Retinal pigment epithelial cell (primary cell): ENCODE results near the gene EWSR1.

Experiments
- DNase-seq: peaks from one replicate; pipeline ENCODE4 v3.0.0-alpha.2; 2010; ENCODE audit warnings: low read depth
- H3K4me3 ChIP-seq: 2 replicates; pipeline ENCODE4 v1.5.1; 2011; ENCODE audit warnings: mild to moderate bottlenecking, low read length, control low read depth, moderate library complexity
- TF ChIP-seq, protein P1 (sequence below): conservative IDR thresholded peaks from 2 replicates; pipeline ENCODE4 v1.5.1; 2011; ENCODE audit warnings: low read depth, low read length, control low read depth, inconsistent platforms

The EWSR1 gene

DNA sequence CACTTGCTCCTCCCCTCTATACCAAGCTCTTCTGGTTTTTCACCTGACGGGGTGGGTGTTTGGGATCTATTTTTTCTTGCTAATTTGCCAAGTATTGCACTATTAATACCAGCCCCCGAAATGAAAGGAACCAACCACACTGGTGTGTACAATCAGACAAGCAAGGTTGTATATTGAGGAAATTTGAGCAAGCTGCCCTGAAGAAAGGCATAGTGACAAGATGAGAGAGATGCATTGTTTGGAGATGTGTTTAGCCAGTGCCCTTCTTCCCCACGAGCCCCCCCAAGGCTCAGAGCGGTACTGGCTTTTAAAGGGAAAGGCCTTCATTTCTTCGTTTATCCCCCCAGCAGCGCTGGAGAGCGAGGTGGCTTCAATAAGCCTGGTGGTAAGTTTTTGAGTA lies 23.1 kb downstream of the EWSR1 start:
- H3K4me3 ChIP-seq: no peak overlapping the region
- TF ChIP-seq, protein P1, sequence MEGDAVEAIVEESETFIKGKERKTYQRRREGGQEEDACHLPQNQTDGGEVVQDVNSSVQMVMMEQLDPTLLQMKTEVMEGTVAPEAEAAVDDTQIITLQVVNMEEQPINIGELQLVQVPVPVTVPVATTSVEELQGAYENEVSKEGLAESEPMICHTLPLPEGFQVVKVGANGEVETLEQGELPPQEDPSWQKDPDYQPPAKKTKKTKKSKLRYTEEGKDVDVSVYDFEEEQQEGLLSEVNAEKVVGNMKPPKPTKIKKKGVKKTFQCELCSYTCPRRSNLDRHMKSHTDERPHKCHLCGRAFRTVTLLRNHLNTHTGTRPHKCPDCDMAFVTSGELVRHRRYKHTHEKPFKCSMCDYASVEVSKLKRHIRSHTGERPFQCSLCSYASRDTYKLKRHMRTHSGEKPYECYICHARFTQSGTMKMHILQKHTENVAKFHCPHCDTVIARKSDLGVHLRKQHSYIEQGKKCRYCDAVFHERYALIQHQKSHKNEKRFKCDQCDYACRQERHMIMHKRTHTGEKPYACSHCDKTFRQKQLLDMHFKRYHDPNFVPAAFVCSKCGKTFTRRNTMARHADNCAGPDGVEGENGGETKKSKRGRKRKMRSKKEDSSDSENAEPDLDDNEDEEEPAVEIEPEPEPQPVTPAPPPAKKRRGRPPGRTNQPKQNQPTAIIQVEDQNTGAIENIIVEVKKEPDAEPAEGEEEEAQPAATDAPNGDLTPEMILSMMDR: no peak
- DNase-seq: no peak

DNA sequence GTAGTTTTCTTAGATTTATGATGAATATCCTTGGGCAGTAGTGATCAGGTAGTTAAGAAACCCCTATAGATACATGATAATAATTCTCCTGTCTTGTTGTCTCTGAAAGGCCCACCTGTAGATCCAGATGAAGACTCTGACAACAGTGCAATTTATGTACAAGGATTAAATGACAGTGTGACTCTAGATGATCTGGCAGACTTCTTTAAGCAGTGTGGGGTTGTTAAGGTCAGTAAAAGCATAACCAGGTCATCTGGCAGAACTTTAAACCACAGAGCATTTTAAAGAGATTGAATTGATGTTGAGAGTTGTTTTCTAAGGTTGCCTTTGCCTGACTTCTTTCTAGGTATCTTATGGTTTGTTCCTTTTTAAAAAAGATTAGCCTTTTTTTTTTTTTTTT lies 24.3 kb downstream of the EWSR1 start:
- TF ChIP-seq, protein P1: no peak
- no peak overlapping the region for H3K4me3 ChIP-seq
- DNase-seq: no peak

DNA sequence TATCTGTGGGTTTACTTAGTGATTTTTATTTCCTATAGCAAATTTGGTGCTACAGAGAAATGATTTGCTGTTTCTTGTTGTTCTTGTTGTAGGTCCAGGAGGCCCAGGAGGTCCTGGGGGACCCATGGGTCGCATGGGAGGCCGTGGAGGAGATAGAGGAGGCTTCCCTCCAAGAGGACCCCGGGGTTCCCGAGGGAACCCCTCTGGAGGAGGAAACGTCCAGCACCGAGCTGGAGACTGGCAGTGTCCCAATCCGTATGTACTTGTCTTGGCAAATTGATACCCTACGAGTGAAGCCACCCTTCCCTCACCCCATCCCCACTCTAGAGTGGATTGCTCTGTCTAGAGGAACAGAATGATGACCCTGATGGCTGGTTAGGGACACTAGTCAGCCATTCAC lies 30.6 kb downstream of the EWSR1 start:
- DNase-seq: no peak
- no peak overlapping the region for H3K4me3 ChIP-seq
- TF ChIP-seq, protein P1: no peak

DNA sequence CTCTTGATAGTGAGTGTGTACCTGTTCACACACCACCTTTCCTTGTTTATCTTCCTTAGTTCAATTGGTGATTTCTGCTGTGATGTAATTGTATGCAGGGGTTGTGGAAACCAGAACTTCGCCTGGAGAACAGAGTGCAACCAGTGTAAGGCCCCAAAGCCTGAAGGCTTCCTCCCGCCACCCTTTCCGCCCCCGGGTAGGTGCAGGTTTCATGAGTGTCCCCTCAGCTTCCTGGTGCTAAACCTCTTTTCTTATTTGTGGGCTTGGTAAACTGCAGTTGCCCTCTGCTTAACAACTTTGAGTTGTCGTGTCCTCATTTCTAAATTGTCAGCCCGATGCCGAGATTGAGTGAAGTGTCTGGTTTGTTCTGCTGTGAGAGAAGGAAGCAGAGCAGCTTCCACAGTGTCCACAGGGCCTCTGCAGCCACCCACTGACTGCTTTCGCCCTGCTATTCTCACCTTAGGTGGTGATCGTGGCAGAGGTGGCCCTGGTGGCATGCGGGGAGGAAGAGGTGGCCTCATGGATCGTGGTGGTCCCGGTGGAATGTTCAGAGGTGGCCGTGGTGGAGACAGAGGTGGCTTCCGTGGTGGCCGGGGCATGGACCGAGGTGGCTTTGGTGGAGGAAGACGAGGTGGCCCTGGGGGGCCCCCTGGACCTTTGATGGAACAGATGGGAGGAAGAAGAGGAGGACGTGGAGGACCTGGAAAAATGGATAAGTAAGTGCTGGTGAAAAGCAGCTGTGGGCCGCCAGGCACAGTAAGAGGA lies 31.2 kb downstream of the EWSR1 start:
- TF ChIP-seq, protein P1: no peak
- no peak overlapping the region for H3K4me3 ChIP-seq
- no peak for DNase-seq

DNA sequence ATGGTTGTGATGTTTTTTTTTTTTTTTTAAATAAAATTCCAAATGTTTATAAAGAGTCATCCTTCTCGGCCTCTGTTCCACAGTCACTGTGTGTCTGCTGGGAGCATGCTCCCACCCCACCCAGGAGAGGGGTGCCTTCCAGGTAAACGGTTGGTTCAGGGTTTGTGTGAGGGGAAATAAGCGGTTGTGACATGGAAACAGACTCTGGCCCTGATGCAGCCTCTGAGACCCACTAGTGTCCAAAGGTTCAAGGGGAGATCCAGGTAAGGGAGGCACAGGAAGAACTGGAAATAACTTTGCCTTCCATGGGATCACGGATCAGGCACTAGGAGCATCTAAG lies 32.4 kb downstream of the EWSR1 start:
- H3K4me3 ChIP-seq: no peak overlapping the region
- TF ChIP-seq, protein P1: no peak
- DNase-seq: no peak

DNA sequence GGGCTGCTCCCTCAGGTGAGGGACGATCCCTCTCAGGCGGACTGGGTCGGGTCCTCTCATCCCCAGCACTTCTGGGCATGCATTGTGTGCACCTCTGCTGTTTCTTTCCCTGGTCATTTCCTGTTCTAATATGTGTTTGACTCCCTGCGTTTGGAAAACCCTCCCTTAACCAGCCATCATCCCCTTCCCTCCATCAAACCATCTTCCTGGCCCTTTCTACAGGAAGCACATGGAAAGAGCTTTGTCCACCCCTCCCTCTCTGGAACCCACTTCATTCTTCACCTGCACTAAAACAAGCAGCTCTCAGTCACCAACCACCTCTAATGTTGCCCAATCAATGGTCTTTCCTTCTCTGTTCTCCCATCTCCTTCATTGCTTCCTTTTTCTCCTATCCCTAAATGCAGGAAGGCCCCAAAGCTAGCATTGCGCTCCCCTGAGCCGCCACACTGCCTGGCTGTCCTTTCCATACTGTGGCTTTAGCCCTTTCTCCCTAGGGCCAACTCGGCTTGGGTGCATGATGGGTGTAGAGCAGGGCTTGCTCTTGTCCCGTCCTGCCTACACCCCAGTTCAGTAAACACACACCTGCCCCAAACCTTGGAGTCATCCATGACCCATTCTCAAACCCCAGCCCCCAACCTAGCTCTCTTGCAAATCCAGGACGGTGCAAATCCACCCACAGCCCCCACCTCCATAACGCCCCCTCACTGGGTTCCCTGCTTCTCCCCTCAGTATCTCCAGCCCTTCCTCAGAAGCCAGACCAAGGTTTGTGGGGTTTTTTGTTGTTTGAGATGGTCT lies 32.9 kb downstream of the EWSR1 start:
- H3K4me3 ChIP-seq: no peak overlapping the region
- TF ChIP-seq, protein P1: no peak
- no peak for DNase-seq
